HEK293 (cell line): Measurements from ENCODE around the gene BRWD1.

ENCODE experiments used
- KLF9 ChIP-seq: fragments of 450-650 bp; formaldehyde crosslinking; IDR thresholded peaks from 2 replicates; pipeline ENCODE4 v1.5.1; 2016; ENCODE audit warnings: missing biosample characterization, missing genetic modification characterization, low read depth
- PRDM1 ChIP-seq: fragments of 450-650 bp; formaldehyde crosslinking; IDR thresholded peaks from 2 replicates; pipeline ENCODE4; 2016; ENCODE audit warnings: missing biosample characterization, missing genetic modification characterization
- ZBTB8A ChIP-seq: fragments of 450-650 bp; formaldehyde crosslinking; IDR thresholded peaks from 2 replicates; pipeline ENCODE4 v1.5.1; 2016; ENCODE audit warnings: missing biosample characterization, missing genetic modification characterization
- ZNF140 ChIP-seq: fragments of 450-650 bp; formaldehyde crosslinking; IDR thresholded peaks from 2 replicates; pipeline ENCODE4 v1.5.1; 2016; ENCODE audit warnings: missing biosample characterization, missing genetic modification characterization
- ZNF157 ChIP-seq: fragments of 450-650 bp; formaldehyde crosslinking; IDR thresholded peaks from 2 replicates; pipeline ENCODE4 v1.5.1; 2016; ENCODE audit warnings: missing biosample characterization, missing genetic modification characterization
- ZNF324 ChIP-seq: fragments of 450-650 bp; formaldehyde crosslinking; IDR thresholded peaks from 2 replicates; pipeline ENCODE4 v1.5.1; 2016; ENCODE audit warnings: missing biosample characterization, missing genetic modification characterization
- ZNF449 ChIP-seq: fragments of 450-650 bp; formaldehyde crosslinking; IDR thresholded peaks from 2 replicates; pipeline ENCODE4 v1.5.1; 2017; ENCODE audit warnings: missing biosample characterization, mild to moderate bottlenecking, missing genetic modification characterization, moderate library complexity
- ZNF558 ChIP-seq: fragments of 450-650 bp; formaldehyde crosslinking; IDR thresholded peaks from 2 replicates; pipeline ENCODE4 v1.5.1; 2016; ENCODE audit warnings: missing biosample characterization, missing genetic modification characterization
- TF ChIP-seq, protein P1 (sequence below): fragments of 450-650 bp; formaldehyde crosslinking; IDR thresholded peaks from 2 replicates; pipeline ENCODE4 v1.5.1; 2016; ENCODE audit warnings: missing biosample characterization, missing genetic modification characterization
- TF ChIP-seq, protein P2 (sequence below): fragments of 450-650 bp; formaldehyde crosslinking; IDR thresholded peaks from 2 replicates; pipeline ENCODE4 v1.5.1; 2016; ENCODE audit warnings: missing biosample characterization, missing genetic modification characterization

- no peak for TF ChIP-seq ZNF140 (tag by site-specific recombination)
- TF ChIP-seq, protein P1, sequence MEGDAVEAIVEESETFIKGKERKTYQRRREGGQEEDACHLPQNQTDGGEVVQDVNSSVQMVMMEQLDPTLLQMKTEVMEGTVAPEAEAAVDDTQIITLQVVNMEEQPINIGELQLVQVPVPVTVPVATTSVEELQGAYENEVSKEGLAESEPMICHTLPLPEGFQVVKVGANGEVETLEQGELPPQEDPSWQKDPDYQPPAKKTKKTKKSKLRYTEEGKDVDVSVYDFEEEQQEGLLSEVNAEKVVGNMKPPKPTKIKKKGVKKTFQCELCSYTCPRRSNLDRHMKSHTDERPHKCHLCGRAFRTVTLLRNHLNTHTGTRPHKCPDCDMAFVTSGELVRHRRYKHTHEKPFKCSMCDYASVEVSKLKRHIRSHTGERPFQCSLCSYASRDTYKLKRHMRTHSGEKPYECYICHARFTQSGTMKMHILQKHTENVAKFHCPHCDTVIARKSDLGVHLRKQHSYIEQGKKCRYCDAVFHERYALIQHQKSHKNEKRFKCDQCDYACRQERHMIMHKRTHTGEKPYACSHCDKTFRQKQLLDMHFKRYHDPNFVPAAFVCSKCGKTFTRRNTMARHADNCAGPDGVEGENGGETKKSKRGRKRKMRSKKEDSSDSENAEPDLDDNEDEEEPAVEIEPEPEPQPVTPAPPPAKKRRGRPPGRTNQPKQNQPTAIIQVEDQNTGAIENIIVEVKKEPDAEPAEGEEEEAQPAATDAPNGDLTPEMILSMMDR (tag by site-specific recombination): no peak
- TF ChIP-seq ZNF558 (tag by site-specific recombination): no peak
- no peak for TF ChIP-seq ZNF449 (tag by site-specific recombination)
- no peak for TF ChIP-seq ZBTB8A (tag by site-specific recombination)
- TF ChIP-seq PRDM1 (tag by site-specific recombination): no peak
- TF ChIP-seq, protein P2, sequence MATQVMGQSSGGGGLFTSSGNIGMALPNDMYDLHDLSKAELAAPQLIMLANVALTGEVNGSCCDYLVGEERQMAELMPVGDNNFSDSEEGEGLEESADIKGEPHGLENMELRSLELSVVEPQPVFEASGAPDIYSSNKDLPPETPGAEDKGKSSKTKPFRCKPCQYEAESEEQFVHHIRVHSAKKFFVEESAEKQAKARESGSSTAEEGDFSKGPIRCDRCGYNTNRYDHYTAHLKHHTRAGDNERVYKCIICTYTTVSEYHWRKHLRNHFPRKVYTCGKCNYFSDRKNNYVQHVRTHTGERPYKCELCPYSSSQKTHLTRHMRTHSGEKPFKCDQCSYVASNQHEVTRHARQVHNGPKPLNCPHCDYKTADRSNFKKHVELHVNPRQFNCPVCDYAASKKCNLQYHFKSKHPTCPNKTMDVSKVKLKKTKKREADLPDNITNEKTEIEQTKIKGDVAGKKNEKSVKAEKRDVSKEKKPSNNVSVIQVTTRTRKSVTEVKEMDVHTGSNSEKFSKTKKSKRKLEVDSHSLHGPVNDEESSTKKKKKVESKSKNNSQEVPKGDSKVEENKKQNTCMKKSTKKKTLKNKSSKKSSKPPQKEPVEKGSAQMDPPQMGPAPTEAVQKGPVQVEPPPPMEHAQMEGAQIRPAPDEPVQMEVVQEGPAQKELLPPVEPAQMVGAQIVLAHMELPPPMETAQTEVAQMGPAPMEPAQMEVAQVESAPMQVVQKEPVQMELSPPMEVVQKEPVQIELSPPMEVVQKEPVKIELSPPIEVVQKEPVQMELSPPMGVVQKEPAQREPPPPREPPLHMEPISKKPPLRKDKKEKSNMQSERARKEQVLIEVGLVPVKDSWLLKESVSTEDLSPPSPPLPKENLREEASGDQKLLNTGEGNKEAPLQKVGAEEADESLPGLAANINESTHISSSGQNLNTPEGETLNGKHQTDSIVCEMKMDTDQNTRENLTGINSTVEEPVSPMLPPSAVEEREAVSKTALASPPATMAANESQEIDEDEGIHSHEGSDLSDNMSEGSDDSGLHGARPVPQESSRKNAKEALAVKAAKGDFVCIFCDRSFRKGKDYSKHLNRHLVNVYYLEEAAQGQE (tag by site-specific recombination): no peak
- no peak for TF ChIP-seq KLF9
- no peak for TF ChIP-seq ZNF324 (tag by site-specific recombination)
- no peak for TF ChIP-seq ZNF157 (tag by site-specific recombination)
Observed at GRCh38 chr21:39336457-39337008, 23.1 kb upstream of the BRWD1 start.
